Measurements from ENCODE around the gene CACNA2D2. TPM values are rescaled to one million over a fixed set of nuclear protein-coding genes. Genes with fewer than 3 reads are reported as not detected.

Gene CACNA2D2
- total and polyA plus RNA-seq, 2 experiments from 2014 or later: 0.87 to 1.5 TPM

- WGBS (ENCODE audit: low lambda C conversion rate, missing lambda C conversion rate): 85% methylated on average over 7 of the region's 7 CpGs
- Histone ChIP-seq H4K20me1 (ENCODE audit: insufficient read depth, poor library complexity, severe bottlenecking) (no peaks in the 10 kb centered on the region), H3K79me2 (no peaks in the 10 kb centered on the region), H3K27me3 (no peaks in the 10 kb centered on the region), H3K27ac (no peak overlapping the region), H3K4me1 (ENCODE audit: insufficient read depth) (no peaks in the 10 kb centered on the region), H2AFZ (no peak overlapping the region), H3K36me3 (replicated peaks; ENCODE audit: insufficient read depth, low read depth) (no peaks in the 10 kb centered on the region), H3K4me2 (no peak overlapping the region), H3K9me3 (ENCODE audit: low read depth) (no peaks in the 10 kb centered on the region), H3K9me2 (replicated peaks; ENCODE audit: insufficient read depth) (no peaks in the 10 kb centered on the region), H3K4me3 (no peak overlapping the region)
- no peak for DNase-seq (ENCODE audit: low spot score)
- TF ChIP-seq EZH2phosphoT487 (IDR thresholded peaks at IDR 0.05; ENCODE audit: low read depth, severe bottlenecking, unreplicated experiment) (no peak), CTCF (IDR thresholded peaks at IDR 0.05; ENCODE audit: poor library complexity) (no peak), EZH2 (IDR thresholded peaks at IDR 0.05; ENCODE audit: borderline replicate concordance) (no peak)
Measured at GRCh38 chr3:50457988-50458387, 45.4 kb downstream of the CACNA2D2 start.

GRCh38 chr3:50455161-50456018 is 48.0 kb downstream of the CACNA2D2 start:
- TF ChIP-seq EZH2 (IDR thresholded peaks at IDR 0.05; ENCODE audit: borderline replicate concordance) (no peak), CTCF (IDR thresholded peaks at IDR 0.05; ENCODE audit: poor library complexity) (no peak), EZH2phosphoT487 (IDR thresholded peaks at IDR 0.05; ENCODE audit: low read depth, severe bottlenecking, unreplicated experiment) (no peak)
- 92% methylated on average over 31 of the region's 31 CpGs for WGBS (ENCODE audit: low lambda C conversion rate, missing lambda C conversion rate)
- Histone ChIP-seq H3K9me3 (ENCODE audit: low read depth) (no peaks in the 10 kb centered on the region), H3K4me1 (ENCODE audit: insufficient read depth) (peaks cover 1% of the 10 kb centered on the region), H3K4me3 (no peak overlapping the region), H3K9me2 (replicated peaks; ENCODE audit: insufficient read depth) (no peaks in the 10 kb centered on the region), H3K79me2 (no peaks in the 10 kb centered on the region), H3K27ac (no peak overlapping the region), H4K20me1 (ENCODE audit: insufficient read depth, poor library complexity, severe bottlenecking) (no peaks in the 10 kb centered on the region), H2AFZ (no peak overlapping the region), H3K36me3 (replicated peaks; ENCODE audit: insufficient read depth, low read depth) (no peaks in the 10 kb centered on the region), H3K4me2 (no peak overlapping the region), H3K27me3 (no peaks in the 10 kb centered on the region)
- no peak for DNase-seq (ENCODE audit: low spot score)

GRCh38 chr3:50454481-50455070 is 48.9 kb downstream of the CACNA2D2 start:
- no peaks in the 10 kb centered on the region for H3K36me3 ChIP-seq (replicated peaks; ENCODE audit: insufficient read depth, low read depth)
- no peaks in the 10 kb centered on the region for H3K9me2 ChIP-seq (replicated peaks; ENCODE audit: insufficient read depth)
- WGBS (ENCODE audit: low lambda C conversion rate, missing lambda C conversion rate): 85% methylated on average over 10 of the region's 10 CpGs
- no peaks in the 10 kb centered on the region for H3K27me3 ChIP-seq
- H3K4me1 ChIP-seq (ENCODE audit: insufficient read depth): peaks cover 8% of the 10 kb centered on the region
- no peaks in the 10 kb centered on the region for H4K20me1 ChIP-seq (ENCODE audit: insufficient read depth, poor library complexity, severe bottlenecking)
- H3K9me3 ChIP-seq (ENCODE audit: low read depth): no peaks in the 10 kb centered on the region
- TF ChIP-seq EZH2phosphoT487 (IDR thresholded peaks at IDR 0.05; ENCODE audit: low read depth, severe bottlenecking, unreplicated experiment) (no peak), EZH2 (IDR thresholded peaks at IDR 0.05; ENCODE audit: borderline replicate concordance) (no peak), CTCF (IDR thresholded peaks at IDR 0.05; ENCODE audit: poor library complexity) (no peak)
- no peak overlapping the region for H3K4me2 ChIP-seq
- no peak overlapping the region for H3K4me3 ChIP-seq
- H2AFZ ChIP-seq: no peak overlapping the region
- no peak overlapping the region for H3K27ac ChIP-seq
- DNase-seq (ENCODE audit: low spot score): no peak
- no peaks in the 10 kb centered on the region for H3K79me2 ChIP-seq
